AG08395 (cell line): Measurements from ENCODE around the gene ORC5.
A peak's percentile ranks its signal among the peaks of the same experiment; 100 is the strongest.

Experiments used
- DNase-seq: peaks from one replicate; pipeline ENCODE4 v3.0.0; 2012; ENCODE audit warnings: mixed read lengths, low spot score

Gene ORC5

DNA sequence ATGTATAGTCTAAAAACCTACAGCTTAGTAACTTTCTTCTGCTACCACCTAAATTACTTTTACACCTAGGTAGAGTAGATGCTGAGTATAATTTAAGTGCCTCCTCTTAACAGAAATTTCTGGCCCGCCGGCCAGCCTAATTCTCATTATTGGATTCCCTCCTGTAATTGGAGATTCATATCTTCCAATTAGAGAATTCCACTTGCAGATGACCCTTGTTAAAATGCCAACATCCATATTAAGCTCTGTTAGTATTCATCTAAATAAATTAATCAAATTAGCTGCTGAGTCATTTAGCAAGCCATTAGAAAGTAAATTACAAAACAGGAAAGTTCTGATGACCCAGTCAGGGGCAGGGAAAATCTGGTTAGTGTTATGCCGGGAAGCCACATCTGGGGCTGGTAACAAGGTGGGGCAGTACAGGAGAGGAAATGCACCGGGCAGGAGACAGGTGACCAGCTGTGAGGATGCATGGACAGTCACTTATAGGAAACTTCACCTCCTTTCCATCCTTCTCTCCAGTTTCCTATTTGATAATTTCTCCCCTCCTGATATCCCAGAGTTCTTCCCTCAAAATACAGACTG lies 82.8 kb downstream of the ORC5 start:
- DNase-seq = no peak

DNA sequence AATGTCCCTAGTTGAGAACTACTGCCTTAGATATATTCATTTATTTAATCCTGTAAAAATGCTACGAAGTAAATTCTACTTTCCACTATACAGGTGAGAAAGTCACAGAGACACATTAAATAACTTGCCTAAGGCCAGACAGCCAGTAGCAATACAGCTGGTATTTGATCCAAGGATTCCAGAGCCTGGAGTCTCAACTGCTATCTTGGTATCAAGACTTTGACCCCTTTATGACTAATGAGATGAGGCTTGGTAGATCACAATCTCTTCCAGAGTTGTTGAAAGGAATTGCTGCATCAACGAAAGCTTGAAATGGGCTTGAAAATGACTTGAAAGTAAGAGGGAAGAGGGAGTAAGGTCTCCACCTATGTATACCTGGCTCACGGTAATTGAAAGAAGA lies 83.3 kb downstream of the ORC5 start:
- DNase-seq = no peak

DNA sequence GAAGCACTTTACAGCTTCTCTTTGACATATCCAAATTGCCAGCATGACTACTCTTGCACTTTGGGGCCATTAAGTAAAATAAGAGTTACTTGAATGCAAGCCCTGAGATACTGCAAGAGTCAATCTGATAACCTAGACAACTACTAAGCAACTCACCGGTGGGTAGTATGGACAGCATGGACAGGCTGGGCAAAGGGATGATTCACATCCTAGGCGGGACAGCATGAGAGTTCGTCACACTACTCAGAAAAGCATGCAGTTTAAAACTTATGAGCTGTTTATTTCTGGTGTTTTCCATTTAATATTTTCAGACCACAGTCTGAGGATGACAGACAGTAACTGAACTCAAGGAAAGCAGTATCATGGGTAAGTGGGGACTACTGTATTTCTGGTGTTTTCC lies 84.0 kb downstream of the ORC5 start:
- peak; percentile 7 for DNase-seq

GRCh38 chr7:104113788-104114187 lies 94.0 kb downstream of the ORC5 start:
- DNase-seq = no peak

DNA sequence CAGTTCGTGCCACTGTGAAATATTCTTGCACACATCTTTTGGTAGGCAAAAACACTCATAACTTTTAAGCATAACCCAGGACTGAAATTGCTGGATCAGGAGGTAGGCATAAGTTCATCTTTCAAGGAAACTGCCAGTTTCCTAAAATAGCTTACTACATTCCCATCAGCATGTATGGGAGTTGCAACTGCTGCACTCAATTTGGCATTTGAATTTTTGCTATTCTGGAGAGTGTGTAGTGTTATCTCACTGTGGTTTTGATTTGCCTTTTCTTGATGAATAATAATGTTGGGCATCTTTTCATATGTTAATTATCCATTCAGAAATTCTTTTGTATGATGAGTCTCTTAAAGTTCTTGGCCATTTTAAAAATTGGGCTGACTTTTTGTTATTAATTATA lies 95.2 kb downstream of the ORC5 start:
- no peak for DNase-seq

DNA sequence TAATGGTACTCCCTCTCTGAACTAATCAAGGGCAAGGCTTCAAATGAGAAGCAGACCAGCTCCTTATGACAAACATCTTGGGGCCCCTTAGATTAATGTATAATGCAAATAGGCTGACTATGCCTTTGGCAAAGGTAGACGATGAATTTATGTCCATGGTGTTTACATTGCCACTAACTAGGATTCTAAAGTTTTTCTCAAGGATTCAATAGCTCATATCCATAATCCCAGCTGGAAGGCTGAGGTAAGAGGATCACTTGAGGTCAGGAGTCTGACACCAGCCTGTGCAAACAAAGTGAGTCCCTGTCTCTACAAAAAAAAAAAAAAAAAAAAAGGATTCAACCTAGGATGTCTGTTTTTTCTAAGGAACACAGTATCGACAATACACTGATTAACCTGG lies 96.5 kb downstream of the ORC5 start:
- no peak for DNase-seq

- peak; percentile 4 for DNase-seq
Observed at GRCh38 chr7:104106108-104106905, 101.5 kb downstream of the ORC5 start.

DNA sequence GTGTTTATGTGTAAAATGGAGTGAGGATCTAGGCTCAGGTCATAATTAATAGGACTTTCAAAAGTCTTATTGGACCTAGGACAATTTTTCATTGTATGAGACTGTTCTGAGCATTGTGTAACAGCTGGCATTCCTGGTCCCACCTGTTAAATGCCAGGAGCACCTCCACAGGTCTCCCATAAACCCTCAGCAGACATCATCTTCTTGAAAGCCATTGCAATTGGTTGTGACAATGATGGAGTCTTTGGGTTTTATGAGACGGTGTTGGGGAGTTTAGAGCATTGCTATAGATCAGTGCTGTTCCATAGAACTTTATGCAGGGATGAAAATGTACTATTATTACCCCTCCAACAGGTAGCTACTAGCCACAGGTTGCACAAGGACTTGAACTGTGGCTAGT lies 108.9 kb downstream of the ORC5 start:
- no peak for DNase-seq

GRCh38 chr7:104096683-104097082 lies 111.1 kb downstream of the ORC5 start:
- no peak for DNase-seq

GRCh38 chr7:104093127-104093526 lies 114.7 kb downstream of the ORC5 start:
- DNase-seq = no peak

DNA sequence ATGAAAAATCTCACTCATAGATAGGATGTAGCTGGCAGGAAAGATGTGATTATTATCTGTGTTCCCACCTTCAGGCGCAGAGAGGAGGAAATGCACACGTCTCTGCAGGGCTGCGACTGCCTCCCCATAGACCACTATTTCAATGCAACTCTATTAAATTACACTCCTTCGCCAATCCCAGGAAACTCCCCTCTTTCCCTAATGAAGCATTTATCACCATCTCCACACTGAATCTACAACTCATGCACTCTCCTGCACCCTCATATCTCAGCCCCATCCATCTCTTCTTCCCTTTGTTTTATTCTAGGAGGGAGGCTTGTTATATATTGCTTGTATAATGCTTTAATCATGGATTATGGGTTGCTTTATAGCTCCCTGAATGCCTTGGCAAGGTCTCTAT lies 116.6 kb downstream of the ORC5 start:
- DNase-seq = no peak

- DNase-seq = no peak
Observed at GRCh38 chr7:104089612-104090011, 118.2 kb downstream of the ORC5 start.

DNA sequence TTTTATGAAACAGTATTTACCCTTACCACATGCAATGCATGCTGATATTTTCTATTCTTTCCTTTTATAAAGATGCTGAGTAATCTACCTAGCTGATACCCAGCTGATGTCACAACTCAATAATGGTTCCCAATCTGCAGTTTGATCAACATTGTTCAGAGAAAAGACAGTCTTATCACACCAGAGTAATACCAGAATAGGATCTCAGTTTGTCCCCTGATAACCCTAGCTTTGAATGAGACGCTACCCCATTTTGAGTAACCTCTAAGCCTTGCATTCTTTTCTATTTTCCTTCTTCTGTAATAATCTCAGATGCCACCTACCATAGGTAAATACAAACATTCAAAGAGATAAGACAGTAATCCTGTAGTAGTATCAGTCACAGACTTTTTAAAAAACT lies 118.8 kb downstream of the ORC5 start:
- no peak for DNase-seq
